GM12878 (cell line): ENCODE data around the gene INVS. TPM values are rescaled to one million over a fixed set of nuclear protein-coding genes. Genes with fewer than 3 reads are reported as not detected.

Experiments
- ATAC-seq: fragments of 200-7000 bp; cut with Tn5 transposase; 3 replicates; pipeline ENCODE4 v1.9.1; 2020; ENCODE audit warnings: mild to moderate bottlenecking, moderate library complexity
- BruUV-seq: library from RNA; stranded (reverse); fragments of 400-500 nt; replicated peaks from 2 replicates; lab custom pipeline; 2021; lab: Mats Ljungman, UMichigan
- CTCF ChIA-PET: fragments of 300-600 bp; sonication (Branson Sonifier 250); formaldehyde crosslinking; extraction: SDS; loops from one replicate; lab custom pipeline; 2021; ENCODE audit warnings: inconsistent platforms; lab: Yijun Ruan, JAX
- POLR2A ChIA-PET: fragments of 350-600 bp; formaldehyde crosslinking; extraction: SDS; loops from one replicate; lab custom pipeline; 2021; ENCODE audit warnings: inconsistent platforms; lab: Charles Lee
- RAD21 ChIA-PET: fragments of 300-600 bp; sonication (Branson Sonifier 250); formaldehyde crosslinking; loops from one replicate; lab custom pipeline; 2023; ENCODE audit warnings: antibody characterized with exemption; ENCODE audit not compliant: unreplicated experiment; lab: Charles Lee
- SMC1A ChIA-PET: fragments of 300-600 bp; sonication (Branson Sonifier 250); formaldehyde crosslinking; loops from one replicate; lab custom pipeline; 2023; ENCODE audit not compliant: unreplicated experiment, uncharacterized antibody; lab: Charles Lee
- DNase-seq: peaks from one replicate; pipeline ENCODE4 v3.0.0-alpha.2; 2011; ENCODE audit warnings: low read depth, low spot score
- FAIRE-seq: peaks from 3 replicates; lab custom pipeline; 2011; peaks lifted over from hg19 to GRCh38; lab: Jason Lieb, UNC
- H2AFZ ChIP-seq: 2 replicates; pipeline ENCODE4 v1.6.0; 2011; ENCODE audit warnings: low read depth, low read length, control low read depth; ENCODE audit not compliant: control insufficient read depth
- H3K27ac ChIP-seq: 2 replicates; pipeline ENCODE4 v1.5.1; 2011; ENCODE audit warnings: control low read depth; ENCODE audit not compliant: control insufficient read depth, insufficient read depth
- H3K27me3 ChIP-seq, 2 experiments: replicated peaks in 1 of 2; 2 replicates each; pipeline versions ENCODE4 v1.6.0 to v1.6.1; 2011; ENCODE audit warnings: low read length in 1 of 2; ENCODE audit not compliant: control insufficient read depth in 2 of 2, insufficient read depth in 2 of 2
- H3K36me3 ChIP-seq, 2 experiments: 2 replicates each; pipeline ENCODE4 v1.5.1; 2011; ENCODE audit warnings: low read length in 1 of 2; ENCODE audit not compliant: control insufficient read depth in 2 of 2, insufficient read depth in 2 of 2
- H3K4me1 ChIP-seq: 2 replicates; pipeline ENCODE4 v1.6.1; 2011; ENCODE audit warnings: mild to moderate bottlenecking, low read length, moderate library complexity, mixed read lengths; ENCODE audit not compliant: control insufficient read depth, insufficient read depth
- H3K4me2 ChIP-seq: 2 replicates; pipeline ENCODE4 v1.6.0; 2011; ENCODE audit warnings: control low read depth; ENCODE audit not compliant: control insufficient read depth, insufficient read depth
- H3K4me3 ChIP-seq: fragments of 200-600 bp; sonication (generic); 2 replicates; pipeline ENCODE4 v1.5.1; 2016
- H3K79me2 ChIP-seq: 2 replicates; pipeline ENCODE4 v1.6.0; 2011; ENCODE audit warnings: low read length; ENCODE audit not compliant: control insufficient read depth, insufficient read depth
- H3K9ac ChIP-seq: 2 replicates; pipeline ENCODE4 v1.8.0; 2011; ENCODE audit warnings: low read length, control low read depth, mixed read lengths; ENCODE audit not compliant: control insufficient read depth, insufficient read depth
- H3K9me3 ChIP-seq: replicated peaks from 3 replicates; pipeline ENCODE4 v1.5.1; 2011; ENCODE audit warnings: mild to moderate bottlenecking, low read length; ENCODE audit not compliant: control insufficient read depth, insufficient read depth
- H4K20me1 ChIP-seq: 2 replicates; pipeline ENCODE4 v1.6.0; 2011; ENCODE audit not compliant: control insufficient read depth, insufficient read depth
- CHD2 ChIP-seq: IDR thresholded peaks from 2 replicates; pipeline ENCODE4 v1.6.1; 2011; ENCODE audit warnings: low read depth, low read length, improper control_type of control experiment, borderline replicate concordance
- ETV6 ChIP-seq, 2 experiments: fragments of 450-650 bp in 1 of 2; IDR thresholded peaks in 1 of 2; conservative IDR thresholded peaks in 1 of 2; 2 replicates each; pipeline ENCODE4 v1.6.1; 2014; ENCODE audit warnings: antibody characterized with exemption in 1 of 2, borderline replicate concordance in 1 of 2, low read depth in 1 of 2, mild to moderate bottlenecking in 1 of 2, moderate library complexity in 1 of 2
- GATAD2B ChIP-seq: fragments of 450-650 bp; conservative IDR thresholded peaks from 2 replicates; pipeline ENCODE4 v1.6.1; 2017; ENCODE audit warnings: low read depth, mild to moderate bottlenecking, moderate library complexity
- KAT2A ChIP-seq: conservative IDR thresholded peaks from 2 replicates; pipeline ENCODE4 v1.6.1; 2011; ENCODE audit warnings: low read depth, low read length; ENCODE audit not compliant: control insufficient read depth
- NR2C2 ChIP-seq: IDR thresholded peaks from 2 replicates; pipeline ENCODE4 v1.6.1; 2011; ENCODE audit warnings: borderline replicate concordance, low read depth; ENCODE audit not compliant: control insufficient read depth, insufficient read length
- RUNX3 ChIP-seq: IDR thresholded peaks from 2 replicates; pipeline ENCODE4 v1.6.1; 2012; ENCODE audit warnings: low read length, inconsistent platforms
- SIX5 ChIP-seq: IDR thresholded peaks from 2 replicates; pipeline ENCODE4 v1.6.1; 2011; ENCODE audit warnings: mild to moderate bottlenecking, low read depth, low read length, moderate library complexity; ENCODE audit not compliant: severe bottlenecking
- SPI1 ChIP-seq: IDR thresholded peaks from 2 replicates; pipeline ENCODE4 v1.6.1; 2011; ENCODE audit warnings: low read depth, mild to moderate bottlenecking, low read length, moderate library complexity, borderline replicate concordance; ENCODE audit not compliant: insufficient read depth
- SREBF1 ChIP-seq: IDR thresholded peaks from 2 replicates; pipeline ENCODE4 v1.6.1; 2012; ENCODE audit warnings: mild to moderate bottlenecking, low read length
- TCF3 ChIP-seq: IDR thresholded peaks from 2 replicates; pipeline ENCODE4 v1.6.1; 2012; ENCODE audit warnings: low read depth, mild to moderate bottlenecking, low read length, borderline replicate concordance; ENCODE audit not compliant: insufficient read depth
- ZNF207 ChIP-seq: fragments of 450-650 bp; IDR thresholded peaks from 2 replicates; pipeline ENCODE4 v1.6.1; 2014; ENCODE audit warnings: antibody characterized with exemption, mild to moderate bottlenecking, borderline replicate concordance
- ZZZ3 ChIP-seq: IDR thresholded peaks from 2 replicates; pipeline ENCODE4 v1.6.1; 2011; ENCODE audit warnings: low read depth; ENCODE audit not compliant: control insufficient read depth, insufficient read length
- WGBS: methylation state at CpG from one replicate; pipeline ENCODE4 v1.1.6; 2016; ENCODE audit warnings: low lambda C conversion rate; ENCODE audit not compliant: insufficient replicate concordance, insufficient coverage; ENCODE audit errors: missing lambda C conversion rate; 5-methylcytosine and 5-hydroxymethylcytosine counted together
- in situ Hi-C: fragments of 300-500 bp; cut with MboI; formaldehyde crosslinking; loops from 9 replicates; pipeline ENCODE4 v1.14.3; 2018; ENCODE audit warnings: mixed read lengths
- intact Hi-C: fragments of 100-400 bp; cut with micrococcal nuclease; formaldehyde crosslinking; loops from one replicate; pipeline ENCODE4 v1.14.2; 2022; ENCODE audit not compliant: unreplicated experiment
- polyA plus RNA-seq, 11 experiments: library from polyadenylated mRNA; depleted of rRNA in 4 of 11; unstranded in 6 of 11; stranded (reverse) in 5 of 11; fragments of >200 nt; fragmentation: Nextera tagmentation in 4 of 11; fragmentation: Illumina TruSeq in 1 of 11; extraction: Ambion mirVana in 4 of 11; extraction: Trizol in 1 of 11; gene quantifications; 1 replicate in 1 of 11; 2 replicates in 10 of 11; pipeline versions ENCODE4 v1.2.1 to v1.2.3, GENCODE V29; 2011 to 2016; ENCODE audit warnings: inconsistent platforms in 2 of 11, missing spikeins in 2 of 11, low read depth in 1 of 11
- total RNA-seq, 4 experiments: library from RNA; depleted of rRNA in 3 of 4; stranded (reverse); fragments of >200 nt in 3 of 4; fragmentation: Illumina TruSeq in 1 of 4; extraction: Trizol in 1 of 4; gene quantifications; 2 replicates each; pipeline versions ENCODE4 v1.2.1 to v1.2.3, GENCODE V29; 2013 to 2021
- TF ChIP-seq, protein P1 (sequence below): fragments of 450-650 bp; formaldehyde crosslinking; IDR thresholded peaks from 2 replicates; pipeline ENCODE4 v1.4.0; 2022; ENCODE audit warnings: mild to moderate bottlenecking, moderate library complexity
- TF ChIP-seq, protein P2 (sequence below): fragments of 450-650 bp; IDR thresholded peaks from 2 replicates; pipeline ENCODE4 v1.6.1; 2017; ENCODE audit warnings: antibody characterized with exemption, mild to moderate bottlenecking, moderate library complexity
- TF ChIP-seq, protein P3 (sequence below): fragments of 450-650 bp; IDR thresholded peaks from 2 replicates; pipeline ENCODE4 v1.6.1; 2017; ENCODE audit warnings: mild to moderate bottlenecking

Gene INVS
- total and polyA plus RNA-seq, 10 of the 15 experiments (the other 5 are each of a cell fraction or from before 2014, with no cell fraction given), result 0.93 to 20.8 (median 13.2) TPM

DNA sequence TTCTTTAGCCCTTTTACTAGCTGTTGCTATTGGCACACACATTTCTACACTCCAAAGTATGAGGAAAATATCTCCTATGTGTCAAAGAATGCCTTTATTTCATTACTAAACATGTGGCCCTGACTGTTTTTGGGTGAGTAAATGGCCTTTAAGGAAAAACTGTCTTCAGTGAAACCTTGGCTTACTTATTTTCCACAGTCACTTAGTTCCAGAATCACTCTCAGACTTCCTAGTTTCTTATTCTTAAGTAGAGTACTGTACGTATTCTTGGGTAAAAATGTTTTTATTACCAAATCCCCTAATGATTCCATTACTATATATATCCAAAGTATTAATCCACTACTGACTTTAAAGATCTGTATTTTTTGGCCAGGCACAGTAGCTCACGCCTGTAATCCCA lies 27.8 kb upstream of the INVS start (continued):
- TF ChIP-seq TCF3, result no peak
- no peak for TF ChIP-seq RUNX3

DNA sequence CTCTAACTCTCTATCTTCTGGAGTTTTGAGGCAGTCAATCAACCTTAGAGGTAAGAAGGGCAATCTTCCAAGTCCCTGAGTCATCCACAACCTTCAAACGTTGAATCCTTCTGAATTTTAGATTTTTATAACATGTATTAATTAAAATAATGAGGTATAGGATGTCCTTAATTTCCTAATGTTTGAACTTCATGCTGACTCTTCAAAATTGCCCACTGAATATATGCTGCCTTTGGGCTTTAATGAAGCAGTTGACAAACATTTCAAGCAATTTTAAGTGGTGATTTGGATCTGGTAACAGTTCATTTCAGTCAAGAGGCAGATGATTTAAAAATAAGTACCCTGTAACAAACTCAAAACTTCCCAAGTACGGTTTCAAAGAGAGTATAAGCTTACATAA lies 26.2 kb upstream of the INVS start:
- Histone ChIP-seq H3K79me2 (peaks cover 55% of the 10 kb centered on the region), H3K9ac (no peak overlapping the region), H3K36me3 (peaks cover 0 to 1% of the 10 kb centered on the region in 2 experiments; a peak in 2 of 4 replicates), H3K4me1 (no peaks in the 10 kb centered on the region), H3K9me3 (no peaks in the 10 kb centered on the region), H3K27ac (no peak overlapping the region), H3K27me3 (no peaks in the 10 kb centered on the region), H3K4me2 (no peak overlapping the region), H3K4me3 (no peak overlapping the region), H2AFZ (no peak overlapping the region), H4K20me1 (no peaks in the 10 kb centered on the region)
- no peak for DNase-seq
- SMC1A ChIA-PET, result interaction anchor here (0.9 to 1.9 kb wide), 3 partner anchors 9 to 14 kb away, joined by 3 to 7 read pairs (median 5); no protein-coding TSS in a partner anchor
- WGBS, result 72% methylated on average over 2 of the region's 2 CpGs
- in situ Hi-C loops, result no loop called here
- RAD21 ChIA-PET, result no interaction called here
- CTCF ChIA-PET, result interaction anchor here (0.9 to 1.6 kb wide), 3 partner anchors 8 to 14 kb away, joined by 3 read pairs; no protein-coding TSS in a partner anchor
- POLR2A ChIA-PET, result no interaction called here
- no peak for ATAC-seq
- FAIRE-seq, result no peak
- no TSS peak for BruUV-seq
- intact Hi-C loops, result no loop called here
- TF ChIP-seq, protein P1, sequence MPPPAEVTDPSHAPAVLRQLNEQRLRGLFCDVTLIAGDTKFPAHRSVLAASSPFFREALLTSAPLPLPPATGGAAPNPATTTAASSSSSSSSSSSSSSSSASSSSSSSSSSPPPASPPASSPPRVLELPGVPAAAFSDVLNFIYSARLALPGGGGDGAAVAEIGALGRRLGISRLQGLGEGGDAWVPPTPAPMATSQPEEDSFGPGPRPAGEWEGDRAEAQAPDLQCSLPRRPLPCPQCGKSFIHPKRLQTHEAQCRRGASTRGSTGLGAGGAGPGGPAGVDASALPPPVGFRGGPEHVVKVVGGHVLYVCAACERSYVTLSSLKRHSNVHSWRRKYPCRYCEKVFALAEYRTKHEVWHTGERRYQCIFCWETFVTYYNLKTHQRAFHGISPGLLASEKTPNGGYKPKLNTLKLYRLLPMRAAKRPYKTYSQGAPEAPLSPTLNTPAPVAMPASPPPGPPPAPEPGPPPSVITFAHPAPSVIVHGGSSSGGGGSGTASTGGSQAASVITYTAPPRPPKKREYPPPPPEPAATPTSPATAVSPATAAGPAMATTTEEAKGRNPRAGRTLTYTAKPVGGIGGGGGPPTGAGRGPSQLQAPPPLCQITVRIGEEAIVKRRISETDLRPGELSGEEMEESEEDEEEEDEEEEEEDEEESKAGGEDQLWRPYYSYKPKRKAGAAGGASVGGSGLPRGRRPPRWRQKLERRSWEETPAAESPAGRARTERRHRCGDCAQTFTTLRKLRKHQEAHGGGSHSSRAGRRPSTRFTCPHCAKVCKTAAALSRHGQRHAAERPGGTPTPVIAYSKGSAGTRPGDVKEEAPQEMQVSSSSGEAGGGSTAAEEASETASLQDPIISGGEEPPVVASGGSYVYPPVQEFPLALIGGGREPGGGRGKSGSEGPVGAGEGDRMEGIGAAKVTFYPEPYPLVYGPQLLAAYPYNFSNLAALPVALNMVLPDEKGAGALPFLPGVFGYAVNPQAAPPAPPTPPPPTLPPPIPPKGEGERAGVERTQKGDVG (CRISPR knock-in tag), result no peak
- TF ChIP-seq GATAD2B (no peak), ZZZ3 (no peak), CHD2 (no peak), SIX5 (no peak), SPI1 (no peak), ZNF207 (no peak), SREBF1 (no peak), KAT2A (no peak), ETV6 (conservative IDR thresholded peaks at IDR 0.05 in 1 of 2, IDR thresholded peaks at IDR 0.05 in 1 of 2; ENCODE audit: borderline replicate concordance in 1 of 2, low read depth in 1 of 2) (no peak), NR2C2 (no peak)
- TF ChIP-seq, protein P2, sequence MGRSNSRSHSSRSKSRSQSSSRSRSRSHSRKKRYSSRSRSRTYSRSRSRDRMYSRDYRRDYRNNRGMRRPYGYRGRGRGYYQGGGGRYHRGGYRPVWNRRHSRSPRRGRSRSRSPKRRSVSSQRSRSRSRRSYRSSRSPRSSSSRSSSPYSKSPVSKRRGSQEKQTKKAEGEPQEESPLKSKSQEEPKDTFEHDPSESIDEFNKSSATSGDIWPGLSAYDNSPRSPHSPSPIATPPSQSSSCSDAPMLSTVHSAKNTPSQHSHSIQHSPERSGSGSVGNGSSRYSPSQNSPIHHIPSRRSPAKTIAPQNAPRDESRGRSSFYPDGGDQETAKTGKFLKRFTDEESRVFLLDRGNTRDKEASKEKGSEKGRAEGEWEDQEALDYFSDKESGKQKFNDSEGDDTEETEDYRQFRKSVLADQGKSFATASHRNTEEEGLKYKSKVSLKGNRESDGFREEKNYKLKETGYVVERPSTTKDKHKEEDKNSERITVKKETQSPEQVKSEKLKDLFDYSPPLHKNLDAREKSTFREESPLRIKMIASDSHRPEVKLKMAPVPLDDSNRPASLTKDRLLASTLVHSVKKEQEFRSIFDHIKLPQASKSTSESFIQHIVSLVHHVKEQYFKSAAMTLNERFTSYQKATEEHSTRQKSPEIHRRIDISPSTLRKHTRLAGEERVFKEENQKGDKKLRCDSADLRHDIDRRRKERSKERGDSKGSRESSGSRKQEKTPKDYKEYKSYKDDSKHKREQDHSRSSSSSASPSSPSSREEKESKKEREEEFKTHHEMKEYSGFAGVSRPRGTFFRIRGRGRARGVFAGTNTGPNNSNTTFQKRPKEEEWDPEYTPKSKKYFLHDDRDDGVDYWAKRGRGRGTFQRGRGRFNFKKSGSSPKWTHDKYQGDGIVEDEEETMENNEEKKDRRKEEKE, result no peak
- TF ChIP-seq, protein P3, sequence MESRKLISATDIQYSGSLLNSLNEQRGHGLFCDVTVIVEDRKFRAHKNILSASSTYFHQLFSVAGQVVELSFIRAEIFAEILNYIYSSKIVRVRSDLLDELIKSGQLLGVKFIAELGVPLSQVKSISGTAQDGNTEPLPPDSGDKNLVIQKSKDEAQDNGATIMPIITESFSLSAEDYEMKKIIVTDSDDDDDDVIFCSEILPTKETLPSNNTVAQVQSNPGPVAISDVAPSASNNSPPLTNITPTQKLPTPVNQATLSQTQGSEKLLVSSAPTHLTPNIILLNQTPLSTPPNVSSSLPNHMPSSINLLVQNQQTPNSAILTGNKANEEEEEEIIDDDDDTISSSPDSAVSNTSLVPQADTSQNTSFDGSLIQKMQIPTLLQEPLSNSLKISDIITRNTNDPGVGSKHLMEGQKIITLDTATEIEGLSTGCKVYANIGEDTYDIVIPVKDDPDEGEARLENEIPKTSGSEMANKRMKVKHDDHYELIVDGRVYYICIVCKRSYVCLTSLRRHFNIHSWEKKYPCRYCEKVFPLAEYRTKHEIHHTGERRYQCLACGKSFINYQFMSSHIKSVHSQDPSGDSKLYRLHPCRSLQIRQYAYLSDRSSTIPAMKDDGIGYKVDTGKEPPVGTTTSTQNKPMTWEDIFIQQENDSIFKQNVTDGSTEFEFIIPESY, result no peak
